RWPE2 (cell line): ENCODE data around the gene INHBC.
"Not testable (repeated sequence)": the region's sequence is repeated elsewhere in the genome, so short reads cannot be mapped to it uniquely, and the experiment has no call there.

ENCODE experiments used
- ATAC-seq: fragments of 200-7000 bp; cut with Tn5 transposase; 3 replicates; pipeline ENCODE4 v1.9.1; 2021; ENCODE audit warnings: low read depth
- DNase-seq: peaks from one replicate; pipeline ENCODE4 v3.0.0-alpha.2; 2020; ENCODE audit warnings: low spot score
- H3K27ac ChIP-seq: fragments of 450-650 bp; 2 replicates; pipeline ENCODE4 v1.5.1; 2017; ENCODE audit warnings: mild to moderate bottlenecking; ENCODE audit not compliant: poor library complexity, severe bottlenecking
- H3K27me3 ChIP-seq: fragments of 250-450 bp; sonication (Bioruptor Pico); 2 replicates; pipeline ENCODE4 v1.5.1; 2021; ENCODE audit warnings: mild to moderate bottlenecking, moderate library complexity; ENCODE audit not compliant: insufficient read depth, poor library complexity, severe bottlenecking
- H3K36me3 ChIP-seq: fragments of 250-450 bp; sonication (Bioruptor Pico); 2 replicates; pipeline ENCODE4 v1.5.1; 2020; ENCODE audit warnings: low read depth, mild to moderate bottlenecking, moderate library complexity
- H3K4me1 ChIP-seq: fragments of 250-450 bp; sonication (Bioruptor Pico); 2 replicates; pipeline ENCODE4 v1.5.1; 2021; ENCODE audit warnings: mild to moderate bottlenecking, moderate library complexity; ENCODE audit not compliant: insufficient read depth, poor library complexity, severe bottlenecking
- H3K4me3 ChIP-seq: fragments of 250-450 bp; sonication (Bioruptor Pico); 2 replicates; pipeline ENCODE4 v1.5.1; 2021; ENCODE audit warnings: mild to moderate bottlenecking, moderate library complexity; ENCODE audit not compliant: severe bottlenecking
- H3K9me3 ChIP-seq: fragments of 250-450 bp; sonication (Bioruptor Pico); 2 replicates; pipeline ENCODE4 v1.5.1; 2021; ENCODE audit warnings: mild to moderate bottlenecking, moderate library complexity; ENCODE audit not compliant: severe bottlenecking
- CTCF ChIP-seq: fragments of 450-650 bp; IDR thresholded peaks from one replicate; pipeline ENCODE4 v1.5.1; 2017; ENCODE audit warnings: mild to moderate bottlenecking, moderate library complexity; ENCODE audit not compliant: poor library complexity, severe bottlenecking

Gene INHBC

GRCh38 chr12:57488402-57489156 is 54.0 kb downstream of the INHBC start:
- no peaks in the 10 kb centered on the region for H3K9me3 ChIP-seq
- ATAC-seq: no peak
- peaks cover 48% of the 10 kb centered on the region for H3K36me3 ChIP-seq
- H3K27ac ChIP-seq: peak overlapping the region; percentile 35
- no peak for DNase-seq
- TF ChIP-seq CTCF: no peak
- peak overlapping the region; percentile 87 for H3K4me3 ChIP-seq
- H3K4me1 ChIP-seq: peaks cover 5% of the 10 kb centered on the region
- no peaks in the 10 kb centered on the region for H3K27me3 ChIP-seq

- Histone ChIP-seq H3K4me1 (peaks cover 5% of the 10 kb centered on the region), H3K27ac (no peak overlapping the region), H3K9me3 (no peaks in the 10 kb centered on the region), H3K27me3 (no peaks in the 10 kb centered on the region), H3K36me3 (peaks cover 52% of the 10 kb centered on the region), H3K4me3 (peak overlapping the region; percentile 87)
- ATAC-seq (no peak), DNase-seq (no peak)
- TF ChIP-seq CTCF: no peak
Measured at GRCh38 chr12:57489157-57489641, 54.6 kb downstream of the INHBC start.

- no peak for TF ChIP-seq CTCF
- Histone ChIP-seq H3K27ac (no peak overlapping the region), H3K36me3 (peaks cover 57% of the 10 kb centered on the region), H3K4me1 (peaks cover 5% of the 10 kb centered on the region), H3K9me3 (no peaks in the 10 kb centered on the region), H3K27me3 (no peaks in the 10 kb centered on the region), H3K4me3 (no peak overlapping the region)
- DNase-seq (no peak), ATAC-seq (no peak)
Measured at GRCh38 chr12:57490126-57490525, 55.5 kb downstream of the INHBC start.

- peaks cover 63% of the 10 kb centered on the region for H3K36me3 ChIP-seq
- no peak overlapping the region for H3K4me3 ChIP-seq
- DNase-seq (no peak), ATAC-seq (no peak)
- TF ChIP-seq CTCF: peak; percentile 17
- no peak overlapping the region for H3K27ac ChIP-seq
- no peaks in the 10 kb centered on the region for H3K27me3 ChIP-seq
- no peaks in the 10 kb centered on the region for H3K9me3 ChIP-seq
- H3K4me1 ChIP-seq: peaks cover 5% of the 10 kb centered on the region
Measured at GRCh38 chr12:57491393-57492280, 57.1 kb downstream of the INHBC start.

- H3K4me3 ChIP-seq, ATAC-seq, DNase-seq, H3K27me3 ChIP-seq, H3K4me1 ChIP-seq, H3K9me3 ChIP-seq, H3K27ac ChIP-seq: not testable (repeated sequence)
- H3K36me3 ChIP-seq: peaks cover 76% of the 10 kb centered on the region
Measured at GRCh38 chr12:57495051-57495701, 60.6 kb downstream of the INHBC start.
